ENCODE results near the gene KLHDC4.

- no peak for TF ChIP-seq EP300 (IDR thresholded peaks at IDR 0.05)
- TF ChIP-seq CEBPB (IDR thresholded peaks at IDR 0.05): no peak
- no peak for TF ChIP-seq JUNB (IDR thresholded peaks at IDR 0.05)
- TF ChIP-seq CTCF (IDR thresholded peaks at IDR 0.05): no peak
- no peak for TF ChIP-seq ZNF302 (CRISPR knock-in tag; IDR thresholded peaks at IDR 0.05)
- TF ChIP-seq POLR2A (IDR thresholded peaks at IDR 0.05; ENCODE audit: low read length): no peak
- TF ChIP-seq TP53 (CRISPR knock-in tag; IDR thresholded peaks at IDR 0.05): no peak
- TF ChIP-seq HMGXB4 (CRISPR knock-in tag; IDR thresholded peaks at IDR 0.05; ENCODE audit: borderline replicate concordance): no peak
- TF ChIP-seq MAX (IDR thresholded peaks at IDR 0.05): no peak
- no peak for TF ChIP-seq RFX5 (IDR thresholded peaks at IDR 0.05)
- TF ChIP-seq USF2 (IDR thresholded peaks at IDR 0.05): no peak
- TF ChIP-seq JUN (IDR thresholded peaks at IDR 0.05): no peak
- no peak for TF ChIP-seq PBX3 (IDR thresholded peaks at IDR 0.05)
- TF ChIP-seq BHLHE40 (IDR thresholded peaks at IDR 0.05; ENCODE audit: low read depth, low read length): no peak
Measured at GRCh38 chr16:87715658-87716057, 50.1 kb downstream of the KLHDC4 start.
